Measurements from ENCODE around the gene TMEM269.

The TMEM269 gene

GRCh38 chr1:42822800-42823392, 38.1 kb downstream of the TMEM269 start:
- no peak for DNase-seq (ENCODE audit: low read depth)

GRCh38 chr1:42824481-42825035, 39.8 kb downstream of the TMEM269 start:
- DNase-seq (ENCODE audit: low read depth): no peak

GRCh38 chr1:42825036-42825851, 40.5 kb downstream of the TMEM269 start:
- no peak for DNase-seq (ENCODE audit: low read depth)

- DNase-seq (ENCODE audit: low read depth): no peak
Observed at GRCh38 chr1:42830631-42831030, 45.8 kb downstream of the TMEM269 start.

GRCh38 chr1:42831273-42831672, 46.5 kb downstream of the TMEM269 start:
- no peak for DNase-seq (ENCODE audit: low read depth)

- DNase-seq (ENCODE audit: low read depth): no peak
Observed at GRCh38 chr1:42832641-42833240, 48.0 kb downstream of the TMEM269 start.

- no peak for DNase-seq (ENCODE audit: low read depth)
Observed at GRCh38 chr1:42833981-42834380, 49.2 kb downstream of the TMEM269 start.

- DNase-seq (ENCODE audit: low read depth): no peak
Observed at GRCh38 chr1:42834803-42835202, 50.0 kb downstream of the TMEM269 start.

- DNase-seq (ENCODE audit: low read depth): no peak
Observed at GRCh38 chr1:42835422-42835821, 50.6 kb downstream of the TMEM269 start.

- no peak for DNase-seq (ENCODE audit: low read depth)
Observed at GRCh38 chr1:42837709-42838108, 52.9 kb downstream of the TMEM269 start.

- DNase-seq (ENCODE audit: low read depth): no peak
Observed at GRCh38 chr1:42838482-42839190, 53.8 kb downstream of the TMEM269 start.

- no peak for DNase-seq (ENCODE audit: low read depth)
Observed at GRCh38 chr1:42841010-42841409, 56.2 kb downstream of the TMEM269 start.

- no peak for DNase-seq (ENCODE audit: low read depth)
Observed at GRCh38 chr1:42841440-42842147, 56.8 kb downstream of the TMEM269 start.

- DNase-seq (ENCODE audit: low read depth): no peak
Observed at GRCh38 chr1:42844592-42845140, 59.9 kb downstream of the TMEM269 start.

- no peak for DNase-seq (ENCODE audit: low read depth)
Observed at GRCh38 chr1:42845193-42845592, 60.4 kb downstream of the TMEM269 start.

- DNase-seq (ENCODE audit: low read depth): no peak
Observed at GRCh38 chr1:42845866-42846256, 61.1 kb downstream of the TMEM269 start.

- peak; percentile 83 for DNase-seq (ENCODE audit: low read depth)
Observed at GRCh38 chr1:42846257-42847110, 61.7 kb downstream of the TMEM269 start, which contains the start of gene ZNF691. Gene ZNF691 (plus strand): TSS chr1:42846613. CDS start chr1:42849659, 3,046 bp downstream.

GRCh38 chr1:42847111-42847595, 62.4 kb downstream of the TMEM269 start:
- no peak for DNase-seq (ENCODE audit: low read depth)

- DNase-seq (ENCODE audit: low read depth): no peak
Observed at GRCh38 chr1:42847721-42848460, 63.1 kb downstream of the TMEM269 start.

Data from activated T-cell treated with anti-CD3 and anti-CD28 coated beads for 24 hours (primary cell).